GM10248 (cell line): ENCODE results near the gene VAV2.

Experiments used
- CTCF ChIA-PET: fragments of 300-600 bp; sonication (Branson Sonifier 250); formaldehyde crosslinking; extraction: SDS; loops from one replicate; lab custom pipeline; 2021; ENCODE audit warnings: antibody characterized with exemption; lab: Yijun Ruan, JAX
- POLR2A ChIA-PET: fragments of 350-650 bp; sonication (Branson Sonifier 250); formaldehyde crosslinking; extraction: SDS; loops from one replicate; lab custom pipeline; 2020; ENCODE audit warnings: antibody characterized with exemption; lab: Yijun Ruan, JAX
- DNase-seq: peaks from one replicate; pipeline ENCODE4 v3.0.0; 2012; ENCODE audit errors: extremely low spot score
- TF ChIP-seq, protein P1 (sequence below): IDR thresholded peaks from 2 replicates; pipeline ENCODE4 v1.5.1; 2012; ENCODE audit warnings: mild to moderate bottlenecking, low read depth; ENCODE audit errors: extremely low read depth, missing control alignments, control extremely low read depth

VAV2 gene

GRCh38 chr9:133844398-133844784 lies 147.7 kb downstream of the VAV2 start:
- DNase-seq, result no peak
- ChIA-PET POLR2A (no interaction called here), CTCF (interaction anchor here (1.7 kb wide), 1 partner anchor 17 kb away, joined by 6 read pairs; no protein-coding TSS in a partner anchor)
- TF ChIP-seq, protein P1, sequence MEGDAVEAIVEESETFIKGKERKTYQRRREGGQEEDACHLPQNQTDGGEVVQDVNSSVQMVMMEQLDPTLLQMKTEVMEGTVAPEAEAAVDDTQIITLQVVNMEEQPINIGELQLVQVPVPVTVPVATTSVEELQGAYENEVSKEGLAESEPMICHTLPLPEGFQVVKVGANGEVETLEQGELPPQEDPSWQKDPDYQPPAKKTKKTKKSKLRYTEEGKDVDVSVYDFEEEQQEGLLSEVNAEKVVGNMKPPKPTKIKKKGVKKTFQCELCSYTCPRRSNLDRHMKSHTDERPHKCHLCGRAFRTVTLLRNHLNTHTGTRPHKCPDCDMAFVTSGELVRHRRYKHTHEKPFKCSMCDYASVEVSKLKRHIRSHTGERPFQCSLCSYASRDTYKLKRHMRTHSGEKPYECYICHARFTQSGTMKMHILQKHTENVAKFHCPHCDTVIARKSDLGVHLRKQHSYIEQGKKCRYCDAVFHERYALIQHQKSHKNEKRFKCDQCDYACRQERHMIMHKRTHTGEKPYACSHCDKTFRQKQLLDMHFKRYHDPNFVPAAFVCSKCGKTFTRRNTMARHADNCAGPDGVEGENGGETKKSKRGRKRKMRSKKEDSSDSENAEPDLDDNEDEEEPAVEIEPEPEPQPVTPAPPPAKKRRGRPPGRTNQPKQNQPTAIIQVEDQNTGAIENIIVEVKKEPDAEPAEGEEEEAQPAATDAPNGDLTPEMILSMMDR, result no peak

GRCh38 chr9:133843751-133844397 lies 148.2 kb downstream of the VAV2 start:
- TF ChIP-seq, protein P1, result no peak
- POLR2A ChIA-PET, result no interaction called here
- CTCF ChIA-PET, result interaction anchor here (1.7 kb wide), 1 partner anchor 18 kb away, joined by 6 read pairs; no protein-coding TSS in a partner anchor
- DNase-seq, result no peak

DNA sequence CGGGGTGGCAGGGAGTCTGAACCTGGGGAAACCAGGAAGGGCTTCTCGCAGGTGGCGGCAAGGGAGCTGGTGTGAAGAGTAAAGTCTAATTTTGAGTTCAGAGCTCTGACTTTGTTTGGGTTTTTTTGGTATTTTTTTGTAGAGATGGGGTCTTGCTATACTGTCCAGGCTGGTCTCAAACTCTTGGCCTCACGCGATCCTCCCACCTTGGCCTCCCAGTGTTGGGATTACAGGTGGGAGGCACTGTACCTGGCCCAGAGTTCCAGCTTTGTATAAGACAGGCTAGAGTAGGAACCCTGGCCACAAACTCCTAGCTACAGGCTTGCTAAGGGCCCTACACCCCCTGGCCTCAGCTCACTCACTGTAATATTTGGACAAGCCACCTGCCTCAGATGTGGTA lies 148.9 kb downstream of the VAV2 start:
- no peak for DNase-seq
- POLR2A ChIA-PET, result no interaction called here
- CTCF ChIA-PET, result interaction anchor here (1.7 kb wide), 1 partner anchor 19 kb away, joined by 6 read pairs; no protein-coding TSS in a partner anchor
- TF ChIP-seq, protein P1, result no peak

DNA sequence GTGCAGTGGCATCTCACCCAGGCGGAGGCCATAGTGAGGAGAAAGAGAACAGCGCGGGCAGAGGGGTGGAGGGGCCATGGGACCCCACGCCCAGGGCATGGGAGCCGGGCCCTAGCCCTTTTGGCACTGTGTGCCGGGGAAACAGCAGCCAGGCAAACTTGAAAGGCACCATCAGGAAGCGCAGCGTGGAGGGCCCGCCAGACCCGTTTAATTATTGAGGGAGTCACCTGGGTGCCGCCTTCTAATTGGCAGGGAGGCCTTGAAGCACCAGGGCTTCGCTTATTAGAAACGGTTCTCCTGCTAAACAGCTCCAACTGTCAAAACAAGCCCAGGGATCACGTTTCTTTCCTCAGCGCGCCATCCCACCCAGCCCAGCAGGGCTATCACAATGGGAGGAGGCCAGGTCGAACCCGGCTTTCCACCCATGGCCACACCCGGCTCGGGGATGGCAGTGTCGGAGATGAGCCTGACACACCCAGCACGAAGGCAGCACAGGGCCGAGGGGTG lies 149.3 kb downstream of the VAV2 start:
- ChIA-PET POLR2A (no interaction called here), CTCF (interaction anchor here (1.7 kb wide), 1 partner anchor 19 kb away, joined by 6 read pairs; no protein-coding TSS in a partner anchor)
- no peak for DNase-seq
- TF ChIP-seq, protein P1, result no peak

- TF ChIP-seq, protein P1, result no peak
- CTCF ChIA-PET, result no interaction called here
- DNase-seq, result no peak
- POLR2A ChIA-PET, result no interaction called here
These were observed 149.9 kb downstream of the VAV2 start for GRCh38 chr9:133842174-133842573.

DNA sequence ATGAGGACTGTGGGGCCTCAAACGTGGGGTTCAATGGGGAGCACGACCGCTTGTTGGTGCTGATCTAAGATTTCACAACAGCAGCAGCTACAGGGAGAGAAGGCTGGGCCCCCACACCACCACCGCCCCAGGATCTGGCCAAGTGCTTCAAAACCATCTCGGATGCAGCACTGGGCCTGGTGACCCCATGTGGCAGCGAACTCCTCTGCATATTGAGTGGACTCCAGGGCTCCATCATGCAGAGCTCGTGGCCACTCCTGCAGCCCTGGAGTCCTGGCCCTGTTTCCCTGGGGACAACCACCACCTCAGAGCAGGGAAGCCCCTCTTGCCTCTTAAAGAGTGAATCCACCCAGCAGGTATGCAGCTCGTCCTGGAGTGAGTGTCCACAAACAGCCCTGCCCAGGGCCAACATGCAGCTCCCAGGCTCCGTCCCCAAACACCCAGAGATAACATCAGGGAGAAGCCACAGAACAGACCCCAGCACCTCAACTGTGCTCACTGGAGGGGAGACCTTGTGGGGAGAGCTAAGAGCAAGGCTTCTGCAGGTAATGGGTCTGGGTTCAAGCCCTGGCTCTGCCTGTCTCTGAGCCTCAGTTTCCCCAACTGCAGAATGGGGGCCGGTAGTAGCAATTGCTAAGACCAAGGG lies 150.8 kb downstream of the VAV2 start:
- ChIA-PET CTCF (interaction anchor here (0.9 to 1.2 kb wide), 4 partner anchors 9 to 98 kb away, joined by 3 read pairs; no protein-coding TSS in a partner anchor), POLR2A (no interaction called here)
- TF ChIP-seq, protein P1, result no peak
- DNase-seq, result no peak
